Skeletal muscle tissue (tissue), 4 donors: ENCODE measurements around the gene FAM3D. TPM values are rescaled to one million over a fixed set of nuclear protein-coding genes. Genes with fewer than 3 reads are reported as not detected.

Experiments used
- H3K27ac ChIP-seq: one replicate; pipeline ENCODE4 v1.7.0; 2013; ENCODE audit warnings: mild to moderate bottlenecking, low read depth, low read length, inconsistent platforms
- H3K27me3 ChIP-seq, 3 donors: one replicate each; pipeline ENCODE4 v1.7.0; 2013; ENCODE audit warnings: low read length in 3 of 3; ENCODE audit not compliant: control insufficient read depth in 3 of 3, insufficient read depth in 3 of 3
- H3K36me3 ChIP-seq, 3 donors: one replicate each; pipeline ENCODE4 v1.7.0; 2013; ENCODE audit warnings: low read length in 3 of 3; ENCODE audit not compliant: control insufficient read depth in 3 of 3, insufficient read depth in 3 of 3
- H3K4me1 ChIP-seq, 3 donors: one replicate each; pipeline ENCODE4 v1.7.0; 2013; ENCODE audit warnings: low read length in 3 of 3, mild to moderate bottlenecking in 3 of 3; ENCODE audit not compliant: control insufficient read depth in 3 of 3, insufficient read depth in 3 of 3
- H3K4me3 ChIP-seq, 3 donors: one replicate each; pipeline ENCODE4 v1.7.0; 2013; ENCODE audit warnings: low read length in 3 of 3
- H3K9ac ChIP-seq, 3 donors: one replicate each; pipeline ENCODE4 v1.7.0; 2013; ENCODE audit warnings: low read length in 3 of 3, mild to moderate bottlenecking in 3 of 3, moderate library complexity in 2 of 3, low read depth in 1 of 3
- H3K9me3 ChIP-seq, 3 donors: one replicate each; pipeline ENCODE4 v1.7.0; 2013; ENCODE audit warnings: low read length in 3 of 3; ENCODE audit not compliant: control insufficient read depth in 3 of 3
- total RNA-seq: library from RNA; depleted of rRNA; stranded (reverse); fragments of >200 nt; gene quantifications from one replicate; pipeline ENCODE4 v1.2.3, GENCODE V29; 2014
- donor health status: Osteomylitis.

Gene FAM3D
- total RNA-seq, 1 donor from 2014 or later, result not detected

GRCh38 chr3:58608648-58609047, 57.9 kb downstream of the FAM3D start:
- H3K27ac ChIP-seq, result no peak overlapping the region
- no peak overlapping the region for H3K9ac ChIP-seq
- H3K27me3 ChIP-seq, result peaks cover 0 to 3% (median 0%) of the 10 kb centered on the region in 3 donors
- no peaks in the 10 kb centered on the region for H3K36me3 ChIP-seq
- peaks cover 4 to 19% (median 8%) of the 10 kb centered on the region in 3 donors for H3K4me1 ChIP-seq
- H3K9me3 ChIP-seq, result no peaks in the 10 kb centered on the region
- no peak overlapping the region for H3K4me3 ChIP-seq

- H3K27ac ChIP-seq, result no peak overlapping the region
- no peak overlapping the region for H3K9ac ChIP-seq
- peaks cover 4 to 19% (median 8%) of the 10 kb centered on the region in 3 donors for H3K4me1 ChIP-seq
- H3K27me3 ChIP-seq, result peaks cover 0 to 3% (median 0%) of the 10 kb centered on the region in 3 donors
- H3K9me3 ChIP-seq, result no peaks in the 10 kb centered on the region
- no peaks in the 10 kb centered on the region for H3K36me3 ChIP-seq
- no peak overlapping the region for H3K4me3 ChIP-seq
Observed at GRCh38 chr3:58607816-58608215, 58.8 kb downstream of the FAM3D start.

GRCh38 chr3:58606693-58607092, 59.9 kb downstream of the FAM3D start:
- H3K4me1 ChIP-seq, result peaks cover 4 to 19% (median 8%) of the 10 kb centered on the region in 3 donors

GRCh38 chr3:58604031-58604430, 62.5 kb downstream of the FAM3D start:
- H3K4me1 ChIP-seq, result peaks cover 4 to 7% (median 5%) of the 10 kb centered on the region in 3 donors

More at GRCh38 chr3:58606693-58607092, 59.9 kb downstream of the FAM3D start:
- Histone ChIP-seq H3K27ac (no peak overlapping the region), H3K36me3 (no peaks in the 10 kb centered on the region), H3K9ac (no peak overlapping the region), H3K27me3 (peaks cover 0 to 3% (median 0%) of the 10 kb centered on the region in 3 donors), H3K4me3 (no peak overlapping the region), H3K9me3 (no peaks in the 10 kb centered on the region)

GRCh38 chr3:58603606-58604005, 63.0 kb downstream of the FAM3D start:
- Histone ChIP-seq H3K27ac (no peak overlapping the region), H3K36me3 (no peaks in the 10 kb centered on the region), H3K4me3 (no peak overlapping the region)

More at GRCh38 chr3:58604031-58604430, 62.5 kb downstream of the FAM3D start:
- H3K27ac ChIP-seq, result no peak overlapping the region
- H3K9ac ChIP-seq, result no peak overlapping the region
- peaks cover 0 to 3% (median 0%) of the 10 kb centered on the region in 3 donors for H3K27me3 ChIP-seq
- H3K9me3 ChIP-seq, result no peaks in the 10 kb centered on the region
- H3K4me3 ChIP-seq, result no peak overlapping the region
- no peaks in the 10 kb centered on the region for H3K36me3 ChIP-seq

GRCh38 chr3:58597770-58598310, 68.7 kb downstream of the FAM3D start:
- no peak overlapping the region for H3K9ac ChIP-seq
- no peaks in the 10 kb centered on the region for H3K4me1 ChIP-seq
- no peaks in the 10 kb centered on the region for H3K9me3 ChIP-seq
- no peaks in the 10 kb centered on the region for H3K36me3 ChIP-seq
- H3K4me3 ChIP-seq, result no peak overlapping the region
- H3K27ac ChIP-seq, result no peak overlapping the region
- H3K27me3 ChIP-seq, result no peaks in the 10 kb centered on the region

More at GRCh38 chr3:58603606-58604005, 63.0 kb downstream of the FAM3D start:
- H3K4me1 ChIP-seq, result peaks cover 0 to 3% (median under 1%) of the 10 kb centered on the region in 3 donors
- no peaks in the 10 kb centered on the region for H3K9me3 ChIP-seq
- peaks cover 0 to 3% (median 0%) of the 10 kb centered on the region in 3 donors for H3K27me3 ChIP-seq
- no peak overlapping the region for H3K9ac ChIP-seq

GRCh38 chr3:58596834-58597518, 69.6 kb downstream of the FAM3D start:
- Histone ChIP-seq H3K4me1 (no peaks in the 10 kb centered on the region), H3K27ac (no peak overlapping the region), H3K27me3 (no peaks in the 10 kb centered on the region), H3K36me3 (no peaks in the 10 kb centered on the region), H3K9me3 (no peaks in the 10 kb centered on the region), H3K9ac (no peak overlapping the region), H3K4me3 (no peak overlapping the region)

- no peak overlapping the region for H3K27ac ChIP-seq
- H3K27me3 ChIP-seq, result no peaks in the 10 kb centered on the region
- no peaks in the 10 kb centered on the region for H3K4me1 ChIP-seq
- no peaks in the 10 kb centered on the region for H3K36me3 ChIP-seq
- H3K4me3 ChIP-seq, result no peak overlapping the region
- no peak overlapping the region for H3K9ac ChIP-seq
- H3K9me3 ChIP-seq, result no peaks in the 10 kb centered on the region
Observed at GRCh38 chr3:58594117-58594516, 72.5 kb downstream of the FAM3D start.

- no peak overlapping the region for H3K9ac ChIP-seq
- H3K4me3 ChIP-seq, result no peak overlapping the region
- H3K4me1 ChIP-seq, result no peaks in the 10 kb centered on the region
- no peaks in the 10 kb centered on the region for H3K36me3 ChIP-seq
- H3K9me3 ChIP-seq, result no peaks in the 10 kb centered on the region
- H3K27ac ChIP-seq, result no peak overlapping the region
- H3K27me3 ChIP-seq, result peaks cover 4 to 10% (median 4%) of the 10 kb centered on the region in 3 donors
Observed at GRCh38 chr3:58591517-58592510, 74.8 kb downstream of the FAM3D start.
